Calu3 (cell line): Measurements from ENCODE around the gene DLEC1. TPM values are rescaled to one million over a fixed set of nuclear protein-coding genes. Genes with fewer than 3 reads are reported as not detected.
A peak's percentile ranks its signal among the peaks of the same experiment; 100 is the strongest.

Experiments used
- BruUV-seq: library from RNA; stranded (reverse); fragments of 400-500 nt; replicated peaks from 2 replicates; lab custom pipeline; 2021; lab: Mats Ljungman, UMichigan
- CTCF ChIA-PET: fragments of 300-600 bp; sonication (Branson Sonifier 250); formaldehyde crosslinking; loops from one replicate; lab custom pipeline; 2022; ENCODE audit warnings: antibody characterized with exemption; lab: Charles Lee
- DNase-seq: peaks from one replicate; pipeline ENCODE4 v3.0.0; 2022
- H3K27ac Mint-ChIP-seq: one replicate; pipeline ENCODE4 v1.8.0; 2022; ENCODE audit warnings: mixed read lengths; ENCODE audit not compliant: unreplicated experiment
- H3K27me3 Mint-ChIP-seq: one replicate; pipeline ENCODE4 v1.8.0; 2022; ENCODE audit warnings: mixed read lengths; ENCODE audit not compliant: unreplicated experiment
- H3K36me3 Mint-ChIP-seq: one replicate; pipeline ENCODE4 v1.8.0; 2022; ENCODE audit warnings: mild to moderate bottlenecking, moderate library complexity, mixed read lengths; ENCODE audit not compliant: insufficient read depth, unreplicated experiment
- H3K4me1 Mint-ChIP-seq: one replicate; pipeline ENCODE4 v1.8.0; 2022; ENCODE audit warnings: mild to moderate bottlenecking, low read depth, mixed read lengths; ENCODE audit not compliant: unreplicated experiment
- H3K4me3 Mint-ChIP-seq: one replicate; pipeline ENCODE4 v1.8.0; 2022; ENCODE audit warnings: mild to moderate bottlenecking, low read depth, moderate library complexity, mixed read lengths; ENCODE audit not compliant: unreplicated experiment
- H3K9me3 Mint-ChIP-seq: one replicate; pipeline ENCODE4 v1.8.0; 2022; ENCODE audit warnings: low read depth, mixed read lengths; ENCODE audit not compliant: unreplicated experiment
- CTCF ChIP-seq: fragments of 200-600 bp; IDR thresholded peaks from one replicate; pipeline ENCODE4 v1.8.0; 2022; ENCODE audit warnings: antibody characterized with exemption; ENCODE audit not compliant: unreplicated experiment
- intact Hi-C: fragments of 100-400 bp; cut with micrococcal nuclease; formaldehyde crosslinking; loops from one replicate; pipeline ENCODE4 v1.10.0; 2022; ENCODE audit not compliant: unreplicated experiment
- total RNA-seq: library from RNA; stranded (reverse); gene quantifications from 2 replicates; pipeline ENCODE4 v1.2.3, GENCODE V29; 2022

Gene DLEC1
- total RNA-seq, 1 experiment from 2014 or later, result 0.28 TPM

- peaks cover 55% of the 10 kb centered on the region for H3K36me3 Mint-ChIP-seq
- DNase-seq, result peak; percentile 98
- peak within 1 kb of the TSS; percentile 92 for H3K27ac Mint-ChIP-seq
- no peaks in the 10 kb centered on the region for H3K27me3 Mint-ChIP-seq
- no peak for TF ChIP-seq CTCF
- H3K4me3 Mint-ChIP-seq, result peak within 1 kb of the TSS; percentile 85
- intact Hi-C loops, result loop anchor here (1.0 kb wide), 1 partner anchor 28 kb away; the partner anchor contains the start of gene OXSR1
- CTCF ChIA-PET, result interaction anchor here (1.1 to 4.2 kb wide), 4 partner anchors 21 to 210 kb away, joined by 3 to 24 read pairs (median 4); partner anchors contain the start of genes OXSR1 and XYLB
- H3K9me3 Mint-ChIP-seq, result no peaks in the 10 kb centered on the region
- no TSS peak for BruUV-seq
- H3K4me1 Mint-ChIP-seq, result peaks cover 72% of the 10 kb centered on the region
Measured at GRCh38 chr3:38136777-38137614, 98.0 kb downstream of the DLEC1 start, which contains the start of gene ACAA1. Gene ACAA1, minus strand, starts transcription at chr3:38137127. Its CDS starts 92 bp downstream, at chr3:38137035.

DNA sequence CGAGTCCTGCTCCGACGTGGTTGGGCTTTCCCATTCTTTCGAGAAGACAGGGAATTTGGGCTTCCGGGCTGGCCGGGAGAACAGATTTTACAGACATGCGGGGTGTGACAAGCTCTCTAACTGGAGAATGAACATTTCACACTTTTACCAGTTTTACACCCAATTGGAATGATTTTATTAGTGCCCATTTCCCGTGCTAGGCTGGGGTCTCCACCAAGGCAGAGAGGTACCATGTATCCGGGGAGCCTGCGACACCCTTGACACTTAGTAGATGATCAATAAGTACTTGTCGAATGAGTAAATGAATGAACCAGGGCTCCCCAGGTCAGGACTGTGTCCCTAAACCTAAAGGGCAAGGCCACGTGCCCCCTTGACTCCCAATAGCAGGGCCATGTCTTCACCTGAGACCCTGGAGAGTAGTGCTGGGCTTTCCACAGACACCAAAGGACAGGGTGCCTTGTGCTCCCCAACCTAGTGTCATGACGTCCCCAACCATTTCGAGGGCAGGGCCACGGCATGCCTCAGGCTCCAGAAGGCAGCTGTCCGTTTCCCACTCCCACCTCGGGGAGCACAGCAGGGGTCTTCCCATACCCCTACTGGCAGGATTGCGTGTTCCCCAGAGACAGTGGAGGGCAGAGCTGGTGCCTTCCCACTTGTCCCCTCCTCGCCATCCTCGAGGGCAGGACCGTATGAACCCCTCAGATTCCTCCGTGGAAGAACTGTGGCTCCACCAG, 98.8 kb downstream of the DLEC1 start:
- peak overlapping the region; percentile 85 for H3K4me3 Mint-ChIP-seq
- no peak for TF ChIP-seq CTCF
- peaks cover 69% of the 10 kb centered on the region for H3K4me1 Mint-ChIP-seq
- no peaks in the 10 kb centered on the region for H3K9me3 Mint-ChIP-seq
- intact Hi-C loops, result loop anchor here (1.0 kb wide), 1 partner anchor 28 kb away; the partner anchor contains the start of gene OXSR1
- CTCF ChIA-PET, result interaction anchor here (0.7 to 4.2 kb wide), 6 partner anchors 20 to 209 kb away, joined by 3 to 24 read pairs (median 4); partner anchors contain the start of genes OXSR1 and XYLB
- TSS peak; percentile 56 for BruUV-seq
- DNase-seq, result no peak
- peak overlapping the region; percentile 92 for H3K27ac Mint-ChIP-seq
- H3K36me3 Mint-ChIP-seq, result peaks cover 53% of the 10 kb centered on the region
- H3K27me3 Mint-ChIP-seq, result no peaks in the 10 kb centered on the region

DNA sequence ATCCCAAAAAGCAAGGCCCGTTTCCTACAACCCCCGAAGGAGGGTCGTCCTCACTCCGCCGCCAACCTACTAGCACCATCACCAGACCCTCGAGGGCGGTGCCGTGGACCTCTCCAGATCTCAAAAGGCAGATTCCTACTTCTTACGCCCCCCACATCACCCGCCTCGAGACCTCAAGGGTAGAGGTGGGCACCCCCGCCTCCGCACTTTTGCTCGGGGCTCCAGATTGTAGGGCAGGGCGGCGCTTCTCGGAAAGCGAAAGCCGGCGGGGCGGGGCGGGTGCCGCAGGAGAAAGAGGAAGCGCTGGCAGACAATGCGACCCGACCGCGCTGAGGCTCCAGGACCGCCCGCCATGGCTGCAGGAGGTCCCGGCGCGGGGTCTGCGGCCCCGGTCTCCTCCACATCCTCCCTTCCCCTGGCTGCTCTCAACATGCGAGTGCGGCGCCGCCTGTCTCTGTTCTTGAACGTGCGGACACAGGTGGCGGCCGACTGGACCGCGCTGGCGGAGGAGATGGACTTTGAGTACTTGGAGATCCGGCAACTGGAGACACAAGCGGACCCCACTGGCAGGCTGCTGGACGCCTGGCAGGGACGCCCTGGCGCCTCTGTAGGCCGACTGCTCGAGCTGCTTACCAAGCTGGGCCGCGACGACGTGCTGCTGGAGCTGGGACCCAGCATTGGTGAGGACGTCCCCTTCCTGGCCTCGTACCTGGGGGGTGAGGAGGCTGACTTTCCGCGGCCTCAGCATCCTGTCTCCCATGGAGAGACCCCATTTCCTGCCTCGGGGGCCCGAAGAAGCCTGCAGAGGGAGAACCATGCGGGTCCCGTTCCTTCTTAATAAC, 99.6 kb downstream of the DLEC1 start, which contains the start of gene MYD88:
MYD88 (plus strand) TSS at position 313 of the 842 bp plus-strand sequence; CDS start at position 353, 40 bp downstream.
- Mint-ChIP-seq H3K36me3 (peaks cover 45% of the 10 kb centered on the region), H3K9me3 (no peaks in the 10 kb centered on the region), H3K27me3 (no peaks in the 10 kb centered on the region), H3K27ac (peak within 1 kb of the TSS; percentile 92), H3K4me3 (peak within 1 kb of the TSS; percentile 85), H3K4me1 (peaks cover 61% of the 10 kb centered on the region)
- DNase-seq, result peak; percentile 75
- CTCF ChIA-PET, result interaction anchor here (0.5 to 4.2 kb wide), 5 partner anchors 26 to 360 kb away, joined by 3 to 24 read pairs (median 4); partner anchors contain the start of genes OXSR1 and XYLB
- no TSS peak for BruUV-seq
- intact Hi-C loops, result no loop called here
- no peak for TF ChIP-seq CTCF
